Ecto neural progenitor cell (in vitro differentiated cells): ENCODE results near the gene DDN.
A peak's percentile ranks its signal among the peaks of the same experiment; 100 is the strongest.

Experiments used
- DNase-seq: peaks from one replicate; pipeline ENCODE4 v3.0.0-alpha.2; 2018; ENCODE audit warnings: low spot score

The DDN gene

DNA sequence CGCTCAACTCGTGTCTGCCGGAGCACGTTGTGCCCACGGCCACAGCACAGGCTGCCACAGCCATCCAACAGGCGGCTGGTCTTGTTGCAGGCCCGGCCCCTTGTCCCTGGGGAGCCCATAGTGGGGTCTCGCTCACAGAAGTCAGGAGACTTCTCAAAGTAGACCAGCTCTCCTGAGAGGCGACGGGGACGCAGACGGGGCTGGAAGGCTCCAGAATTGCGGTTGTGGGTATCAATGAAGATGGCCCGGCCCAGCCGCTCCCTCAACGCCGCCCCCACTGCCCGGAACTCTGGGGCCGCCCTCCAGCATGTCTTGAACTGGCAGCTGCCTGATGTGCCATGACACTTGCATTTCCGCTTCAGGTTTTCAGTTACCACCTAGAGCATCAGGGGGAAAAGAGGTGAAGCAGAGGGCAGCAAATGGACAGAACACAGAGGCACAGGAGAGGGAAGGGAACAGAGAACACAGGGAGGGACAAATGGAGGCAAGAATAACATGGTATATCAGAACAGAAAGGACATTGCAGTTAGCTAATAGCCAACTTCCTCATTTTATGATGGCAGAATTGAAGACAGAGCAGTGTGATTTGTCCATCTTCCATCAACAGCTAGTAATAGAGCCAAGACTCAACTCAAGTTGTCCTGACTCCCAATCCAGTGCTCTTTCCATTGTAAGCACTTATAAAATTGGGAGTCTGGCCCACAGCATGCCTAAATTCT, 32.8 kb downstream of the DDN start:
- no peak for DNase-seq

DNA sequence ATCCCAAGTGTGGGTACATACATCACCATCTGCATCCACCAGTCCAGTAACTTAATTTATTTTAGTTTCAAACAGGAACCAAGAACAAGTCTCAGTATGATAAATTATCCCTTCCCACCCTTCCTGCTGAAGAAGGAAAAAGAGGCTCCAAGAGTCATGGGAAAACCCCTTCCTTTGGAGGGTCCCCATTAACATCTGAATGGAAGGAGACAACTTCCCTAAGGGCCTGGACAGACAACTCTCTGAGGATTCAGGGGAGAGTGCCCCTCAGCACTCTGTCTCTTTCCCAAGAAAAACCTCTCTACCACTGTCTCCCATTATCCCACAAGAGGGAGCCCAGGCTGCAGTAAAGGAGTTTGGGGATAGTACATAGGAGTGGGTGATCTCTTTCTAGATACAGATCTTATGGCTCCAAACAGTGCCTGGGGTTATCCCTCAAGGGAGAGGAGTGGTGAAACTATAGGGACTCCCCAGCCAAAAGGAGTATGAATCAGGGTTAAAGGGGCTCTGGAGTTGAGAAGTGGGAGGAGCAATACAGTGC, 33.8 kb downstream of the DDN start:
- DNase-seq, result no peak

DNA sequence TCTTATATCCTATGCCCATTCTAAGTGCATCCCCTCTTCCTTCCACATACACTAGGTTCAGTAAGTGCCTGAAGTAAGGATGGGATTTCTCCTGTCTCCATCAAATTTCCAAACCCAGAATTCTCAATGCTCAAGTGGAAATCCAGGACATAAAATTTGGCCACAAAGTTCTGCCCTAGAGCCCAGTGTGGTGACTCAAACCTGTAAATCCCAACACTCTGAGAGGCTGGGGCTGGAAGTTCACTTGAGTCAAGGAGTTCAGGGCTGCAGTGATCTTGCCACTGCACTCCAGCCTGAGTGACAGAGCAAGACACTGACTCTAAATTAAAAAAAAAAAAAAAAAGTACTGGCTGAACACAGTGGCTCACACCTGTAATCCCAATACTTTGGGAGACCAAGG, 37.4 kb downstream of the DDN start:
- DNase-seq, result no peak

DNA sequence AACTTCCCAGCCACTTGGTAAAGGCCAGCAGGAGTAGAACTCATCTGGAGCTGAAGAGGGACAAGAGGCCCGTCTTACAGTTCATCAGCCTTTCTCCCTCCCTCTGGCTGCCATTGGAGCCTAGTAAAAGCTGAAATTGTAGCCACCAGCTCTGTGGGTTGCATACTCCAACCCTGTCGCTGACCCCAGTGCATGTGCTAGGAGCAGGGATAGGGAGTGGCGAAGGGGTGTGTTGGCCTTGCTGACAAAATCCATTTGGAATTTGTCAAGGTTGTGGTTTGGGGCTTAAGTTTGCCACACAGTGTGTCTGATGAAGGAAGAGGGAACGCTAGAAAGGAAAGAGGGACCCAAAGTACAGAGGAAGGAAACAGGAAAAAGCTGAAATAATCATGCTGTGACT, 37.8 kb downstream of the DDN start:
- DNase-seq, result no peak

DNA sequence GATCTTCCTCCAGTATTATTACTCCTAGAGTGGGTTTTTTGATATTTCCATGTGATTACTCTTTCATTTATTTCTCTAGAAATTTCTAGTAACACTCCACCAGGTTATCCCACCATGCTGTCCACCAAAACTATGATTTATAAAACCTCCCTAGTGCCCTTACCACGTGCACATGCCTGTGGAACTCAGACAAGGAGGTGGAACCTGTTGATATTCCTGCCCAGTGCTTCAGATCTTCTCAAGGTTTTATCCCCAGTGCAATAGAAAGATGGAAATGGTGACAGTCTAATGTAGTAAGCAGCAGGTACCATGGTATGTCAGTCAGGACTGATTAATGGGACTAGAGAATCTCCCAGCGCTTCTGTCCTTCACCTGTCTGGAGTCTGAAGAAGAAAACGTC, 38.3 kb downstream of the DDN start:
- no peak for DNase-seq

DNA sequence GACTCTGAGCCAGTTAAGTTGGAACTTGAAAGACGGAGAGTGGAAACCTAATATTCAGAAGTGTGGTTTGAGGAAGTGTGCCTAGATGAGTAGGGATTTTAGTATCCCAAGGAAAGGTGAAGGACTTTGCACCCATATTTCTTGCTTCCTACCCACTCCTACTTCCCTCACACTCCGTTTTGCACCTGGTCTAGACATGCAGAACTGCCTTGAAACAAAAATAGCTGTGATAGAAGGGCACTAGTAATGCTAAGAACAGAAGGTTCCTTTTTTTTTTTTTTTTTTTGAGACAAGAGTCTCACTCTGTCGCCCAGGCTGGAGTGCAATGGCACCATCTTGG, 41.2 kb downstream of the DDN start:
- no peak for DNase-seq

DNA sequence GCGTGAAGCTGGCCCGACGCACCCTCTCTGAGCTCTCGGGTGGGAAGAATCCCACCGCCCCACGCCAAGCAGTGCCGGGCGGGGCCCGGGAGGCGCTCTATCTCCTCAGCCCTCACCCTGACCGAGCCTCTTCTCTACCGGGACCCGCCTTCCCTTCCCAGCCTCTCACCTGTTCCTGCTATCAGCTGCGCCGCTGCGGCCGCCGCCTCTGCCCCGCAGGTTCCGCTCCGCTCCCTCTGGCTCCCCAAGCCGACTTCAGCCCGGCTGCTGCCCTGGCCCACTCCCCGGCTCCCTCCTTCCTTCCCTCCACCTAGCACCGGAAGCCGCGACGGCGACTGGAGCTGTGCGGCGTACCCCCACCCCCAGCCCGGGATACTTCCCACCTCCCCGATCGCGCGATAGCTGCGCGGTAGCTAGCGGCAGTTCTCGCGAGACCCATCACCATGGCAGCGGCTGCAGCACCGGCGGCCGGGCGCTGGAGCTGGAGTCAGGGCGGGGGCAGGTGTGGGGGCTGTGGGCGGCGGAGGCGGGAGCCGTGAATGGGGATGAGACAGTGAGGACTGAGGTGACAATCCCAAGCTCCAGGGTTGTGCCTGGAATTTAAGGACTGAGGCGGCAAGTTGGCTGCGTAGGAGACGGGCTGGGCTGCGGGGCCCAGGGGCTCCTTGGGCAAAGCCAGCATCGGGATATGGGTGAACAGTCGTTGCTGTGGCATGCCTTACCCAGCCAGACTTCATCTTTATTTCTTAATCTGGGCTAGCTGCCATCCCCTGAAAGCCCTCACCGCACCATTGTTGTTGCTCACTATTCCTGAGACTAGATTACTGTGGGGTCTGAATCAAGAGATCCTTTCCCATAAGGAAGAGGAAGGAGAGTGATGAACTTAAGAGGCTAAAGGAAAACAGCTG, 41.8 kb downstream of the DDN start, which contains the start of gene ARF3:
TSS of gene ARF3 (minus strand) at position 347 of the 908 bp plus-strand sequence. CDS start 16,392 bp downstream, outside the sequence.
- peak; percentile 99 for DNase-seq

DNA sequence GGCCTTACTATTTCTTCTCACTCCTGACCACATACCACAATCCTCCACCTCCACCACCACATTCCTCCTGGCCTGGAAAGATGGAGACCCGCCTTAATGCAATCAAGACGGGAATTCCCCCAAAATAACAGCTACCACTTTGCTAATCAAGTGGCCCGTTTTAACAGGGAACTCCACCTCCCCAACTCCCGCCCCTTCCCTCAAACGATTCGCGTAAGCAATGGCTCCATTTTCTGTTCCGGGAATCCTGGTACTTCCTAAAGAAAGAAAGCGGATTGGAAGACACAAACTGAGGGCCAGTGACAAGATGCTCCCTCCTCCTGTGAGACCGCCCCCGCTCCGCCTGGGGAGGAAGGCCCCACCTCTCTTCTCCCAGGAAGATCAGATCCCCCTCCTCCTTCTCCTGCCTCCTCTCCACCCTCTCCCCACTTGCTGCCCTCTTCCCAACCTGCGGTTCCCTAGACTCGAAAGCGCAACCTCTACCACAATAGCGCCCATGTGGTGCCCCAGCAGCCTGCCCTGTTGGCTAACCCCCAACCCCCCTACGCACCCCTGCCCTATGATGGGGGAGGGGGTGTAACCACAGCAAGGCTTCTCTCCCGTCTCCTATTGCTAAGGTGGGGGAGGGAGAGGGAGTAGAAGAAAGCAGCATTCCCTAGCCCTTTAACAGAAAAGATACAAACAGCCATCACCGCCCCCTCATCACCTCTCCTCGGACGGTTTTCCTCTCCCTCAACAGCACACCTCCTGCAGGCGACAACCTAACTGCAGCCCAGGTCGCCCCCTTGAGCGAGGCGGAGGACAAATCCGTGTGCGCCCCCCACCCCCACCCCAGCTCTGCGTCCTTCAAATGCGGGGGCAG, 42.7 kb downstream of the DDN start:
- peak; percentile 93 for DNase-seq

DNA sequence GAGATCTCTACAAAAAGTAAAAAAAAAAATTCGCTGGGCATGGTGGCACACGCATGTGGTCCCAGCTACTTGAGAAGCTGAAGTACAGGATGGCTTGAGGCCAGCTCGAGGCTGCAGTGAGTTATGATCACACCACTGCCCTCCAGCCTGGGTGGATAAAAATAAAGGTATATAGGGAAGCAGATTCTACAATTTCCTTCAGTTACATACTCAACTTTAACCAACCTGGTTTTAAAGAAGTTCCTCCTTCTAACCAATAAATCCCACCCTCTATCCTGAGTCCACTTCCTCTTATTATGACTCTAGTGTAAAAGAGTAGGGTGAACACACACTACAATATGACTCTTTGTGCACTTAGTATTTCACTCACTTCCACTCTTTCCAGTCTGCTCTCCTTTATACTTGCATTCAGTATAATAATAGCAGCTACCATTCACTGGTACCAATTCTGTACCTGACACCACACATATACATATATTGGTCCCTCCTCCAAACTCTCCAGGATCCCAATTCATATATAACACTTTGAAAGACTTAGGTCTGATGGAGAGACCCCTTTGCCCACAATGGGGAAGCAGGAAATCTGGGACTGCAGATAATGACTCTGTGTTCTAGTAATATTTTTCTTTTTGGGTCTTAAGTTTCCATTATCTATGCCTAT, 44.2 kb downstream of the DDN start:
- DNase-seq, result no peak

DNA sequence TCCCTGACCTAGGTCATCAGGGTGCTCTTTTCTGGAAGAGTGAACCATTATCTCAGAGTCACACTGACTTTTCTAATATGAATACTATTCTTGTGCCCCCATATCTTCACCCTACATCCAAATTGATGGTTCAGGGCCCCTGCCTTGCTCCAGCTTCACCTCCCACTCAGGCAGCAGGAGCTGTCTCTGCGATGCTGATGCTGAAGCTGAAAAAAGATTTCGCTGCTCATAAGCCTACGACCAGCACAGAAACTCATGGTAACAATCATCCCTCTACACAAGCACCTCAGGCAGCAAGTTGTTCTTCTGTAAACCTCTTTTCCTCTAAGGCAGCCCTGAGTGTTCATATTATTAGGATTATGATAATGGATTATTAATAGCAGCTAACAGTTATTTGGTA, 45.1 kb downstream of the DDN start:
- DNase-seq, result no peak

DNA sequence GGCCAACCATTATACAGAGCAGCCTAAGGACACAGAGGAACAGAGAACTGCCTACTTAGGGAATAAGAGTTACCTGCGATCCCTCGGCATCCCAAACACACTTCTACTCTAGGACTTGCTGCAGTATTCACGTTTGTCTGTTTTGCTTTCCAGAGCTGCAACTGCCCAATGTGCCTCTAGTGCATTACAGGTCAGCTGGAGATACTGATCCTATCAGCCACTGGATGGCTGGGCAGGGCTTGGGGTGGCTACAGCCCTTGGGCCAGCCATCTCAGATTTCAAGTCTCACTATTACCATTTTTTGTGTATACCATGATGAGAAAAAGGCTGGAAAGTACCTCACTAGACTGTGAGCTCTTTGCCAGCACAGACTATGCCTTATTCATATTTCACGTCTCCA, 46.5 kb downstream of the DDN start:
- no peak for DNase-seq

DNA sequence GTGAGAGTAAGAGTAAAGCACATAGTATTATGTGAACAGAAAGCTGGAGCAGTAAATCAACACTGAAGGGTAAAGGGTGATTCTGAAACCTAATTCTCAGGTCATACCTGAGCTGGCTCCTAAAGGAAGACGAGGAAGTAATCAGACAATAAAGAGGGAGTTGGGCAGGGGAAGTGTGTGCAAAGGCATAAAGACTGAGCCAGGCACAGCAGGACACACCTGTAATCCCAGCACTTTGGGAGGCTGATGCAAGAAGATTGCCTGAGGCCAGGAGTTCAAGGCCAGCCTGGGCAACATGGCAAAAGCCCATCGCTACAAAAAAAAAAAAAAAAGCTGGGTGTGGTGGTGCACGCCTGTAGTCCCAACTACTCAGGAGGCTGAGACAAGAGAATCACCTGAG, 51.4 kb downstream of the DDN start:
- no peak for DNase-seq

DNA sequence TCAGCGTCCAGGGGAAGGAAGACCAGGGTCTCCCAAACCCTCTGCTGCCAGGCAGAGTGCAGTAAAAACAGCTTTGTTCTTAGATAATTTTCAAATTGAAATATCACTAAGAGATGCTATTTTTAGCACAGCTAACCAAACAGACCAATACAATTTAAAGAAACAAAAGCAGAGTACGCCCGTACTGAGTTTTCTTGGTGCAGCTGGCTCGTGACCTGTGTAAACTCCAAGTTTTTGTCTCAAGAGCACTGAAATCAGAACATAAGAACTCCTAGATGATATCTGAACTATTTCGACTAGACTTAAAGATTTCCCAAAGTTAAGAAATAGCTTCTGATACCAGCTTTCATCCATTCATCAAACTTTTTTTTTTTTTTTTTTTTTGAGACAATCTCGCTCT, 52.2 kb downstream of the DDN start:
- no peak for DNase-seq

DNA sequence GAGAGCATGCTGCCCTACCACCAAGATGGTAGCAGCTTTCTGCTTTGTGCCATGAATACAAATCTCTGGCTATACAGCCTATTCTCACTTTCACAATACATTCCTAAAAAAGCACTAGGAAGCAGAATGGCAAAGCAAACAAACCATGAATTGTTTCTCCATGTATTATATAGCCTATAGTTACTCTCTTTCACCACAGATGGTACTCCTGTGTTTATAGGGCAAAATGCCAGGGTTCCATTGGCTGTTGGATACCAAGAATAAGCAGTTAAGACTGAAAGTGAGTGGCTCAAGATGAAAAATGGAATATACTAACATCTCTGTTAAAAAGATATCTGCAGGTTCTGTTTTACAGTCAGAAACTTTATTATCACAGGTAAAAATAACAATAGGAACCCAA, 53.0 kb downstream of the DDN start:
- DNase-seq, result no peak
